Mucosa of descending colon (tissue), 3 donors: ENCODE data around the gene IKBKE. TPM values are rescaled to one million over a fixed set of nuclear protein-coding genes. Genes with fewer than 3 reads are reported as not detected.
A peak's percentile ranks its signal among the peaks of the same experiment; 100 is the strongest.

Experiments
- ATAC-seq: fragments of 200-7000 bp; cut with Tn5 transposase; one replicate; pipeline ENCODE4 v1.9.1; 2020; ENCODE audit warnings: mild to moderate bottlenecking, moderate library complexity
- DNase-seq, 3 donors: peaks; one replicate each; pipeline ENCODE4 v3.0.0-alpha.2; 2020
- H3K36me3 ChIP-seq: fragments of 200-600 bp; one replicate; pipeline ENCODE4 v1.8.0; 2021; ENCODE audit warnings: low read depth, mild to moderate bottlenecking
- H3K4me1 ChIP-seq: fragments of 200-600 bp; one replicate; pipeline ENCODE4 v1.8.0; 2021; ENCODE audit warnings: low read depth, mild to moderate bottlenecking
- H3K4me3 ChIP-seq: fragments of 200-600 bp; one replicate; pipeline ENCODE4 v1.8.0; 2021; ENCODE audit warnings: mild to moderate bottlenecking
- H3K9me3 ChIP-seq: fragments of 200-600 bp; one replicate; pipeline ENCODE4 v1.8.0; 2021; ENCODE audit warnings: mild to moderate bottlenecking
- intact Hi-C, 2 donors: fragments of 100-400 bp; cut with DNase I in 1 of 2; cut with micrococcal nuclease in 1 of 2; formaldehyde crosslinking; loops; one replicate each; pipeline versions ENCODE4 v1.11.0 to v1.11.1; 2022; cut with DNase I, micrococcal nuclease
- total RNA-seq, 3 donors: library from RNA; stranded (reverse); fragmentation: NEBNext Ultra II Directional in 2 of 3; extraction: Animal tissue kit (Norgen Biotek cat#: 25700) in 2 of 3; gene quantifications; one replicate each; pipeline versions ENCODE4 v1.2.1 to v1.2.4, GENCODE V29; 2021 to 2023
- TF ChIP-seq, protein P1 (sequence below): fragments of 200-600 bp; IDR thresholded peaks from one replicate; pipeline ENCODE4 v1.8.0; 2022; ENCODE audit warnings: antibody characterized with exemption, mild to moderate bottlenecking
- donor health status: DM: no; HTN: no; CAD: no; lungs with moderate emphysema.
- donor health status: DM: no; HTN: no; CAD: no.
- donor health status: DM: no; HTN: yes; CAD: no.

IKBKE gene
- total RNA-seq, 3 donors from 2014 or later, result 9.7 to 24.7 (median 16.4) TPM

DNA sequence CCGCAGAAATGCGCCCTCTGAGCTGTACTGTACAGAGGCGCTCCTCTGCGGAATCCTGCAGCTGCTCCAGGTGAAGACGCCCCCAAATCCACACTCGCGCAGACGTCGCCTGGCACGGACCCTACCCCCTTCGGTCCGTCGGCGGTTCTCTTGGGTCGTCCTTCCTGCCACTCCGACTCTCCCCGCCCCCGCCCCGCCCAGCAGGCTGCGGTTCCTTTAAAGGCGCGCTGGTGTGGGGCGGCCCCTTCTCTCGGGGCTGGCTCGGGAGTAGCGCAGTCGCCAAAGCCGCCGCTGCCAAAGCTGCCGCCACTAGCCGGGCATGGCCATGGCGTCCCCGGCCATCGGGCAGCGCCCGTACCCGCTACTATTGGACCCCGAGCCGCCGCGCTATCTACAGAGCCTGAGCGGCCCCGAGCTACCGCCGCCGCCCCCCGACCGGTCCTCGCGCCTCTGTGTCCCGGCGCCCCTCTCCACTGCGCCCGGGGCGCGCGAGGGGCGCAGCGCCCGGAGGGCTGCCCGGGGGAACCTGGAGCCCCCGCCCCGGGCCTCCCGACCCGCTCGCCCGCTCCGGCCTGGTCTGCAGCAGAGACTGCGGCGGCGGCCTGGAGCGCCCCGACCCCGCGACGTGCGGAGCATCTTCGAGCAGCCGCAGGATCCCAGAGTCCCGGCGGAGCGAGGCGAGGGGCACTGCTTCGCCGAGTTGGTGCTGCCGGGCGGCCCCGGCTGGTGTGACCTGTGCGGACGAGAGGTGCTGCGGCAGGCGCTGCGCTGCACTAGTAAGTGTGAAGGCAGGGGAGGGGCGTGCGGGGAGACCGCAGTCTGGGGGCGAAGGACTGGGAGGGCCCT lies 37.2 kb downstream of the IKBKE start, which contains the start of gene RASSF5:
Gene RASSF5, plus strand, starts transcription at position 248 of the 846 bp plus-strand sequence. Its CDS starts 72 bp downstream, at position 320.
- H3K4me1 ChIP-seq, result peaks cover 8% of the 10 kb centered on the region
- H3K9me3 ChIP-seq, result no peaks in the 10 kb centered on the region
- TF ChIP-seq, protein P1, sequence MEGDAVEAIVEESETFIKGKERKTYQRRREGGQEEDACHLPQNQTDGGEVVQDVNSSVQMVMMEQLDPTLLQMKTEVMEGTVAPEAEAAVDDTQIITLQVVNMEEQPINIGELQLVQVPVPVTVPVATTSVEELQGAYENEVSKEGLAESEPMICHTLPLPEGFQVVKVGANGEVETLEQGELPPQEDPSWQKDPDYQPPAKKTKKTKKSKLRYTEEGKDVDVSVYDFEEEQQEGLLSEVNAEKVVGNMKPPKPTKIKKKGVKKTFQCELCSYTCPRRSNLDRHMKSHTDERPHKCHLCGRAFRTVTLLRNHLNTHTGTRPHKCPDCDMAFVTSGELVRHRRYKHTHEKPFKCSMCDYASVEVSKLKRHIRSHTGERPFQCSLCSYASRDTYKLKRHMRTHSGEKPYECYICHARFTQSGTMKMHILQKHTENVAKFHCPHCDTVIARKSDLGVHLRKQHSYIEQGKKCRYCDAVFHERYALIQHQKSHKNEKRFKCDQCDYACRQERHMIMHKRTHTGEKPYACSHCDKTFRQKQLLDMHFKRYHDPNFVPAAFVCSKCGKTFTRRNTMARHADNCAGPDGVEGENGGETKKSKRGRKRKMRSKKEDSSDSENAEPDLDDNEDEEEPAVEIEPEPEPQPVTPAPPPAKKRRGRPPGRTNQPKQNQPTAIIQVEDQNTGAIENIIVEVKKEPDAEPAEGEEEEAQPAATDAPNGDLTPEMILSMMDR, result no peak
- peak within 1 kb of the TSS; percentile 26 for H3K4me3 ChIP-seq
- intact Hi-C loops, result no loop called here
- H3K36me3 ChIP-seq, result no peaks in the 10 kb centered on the region
- ATAC-seq, result peak; percentile 89
- DNase-seq, result peak; percentile 87 to 89 (median 88)

DNA sequence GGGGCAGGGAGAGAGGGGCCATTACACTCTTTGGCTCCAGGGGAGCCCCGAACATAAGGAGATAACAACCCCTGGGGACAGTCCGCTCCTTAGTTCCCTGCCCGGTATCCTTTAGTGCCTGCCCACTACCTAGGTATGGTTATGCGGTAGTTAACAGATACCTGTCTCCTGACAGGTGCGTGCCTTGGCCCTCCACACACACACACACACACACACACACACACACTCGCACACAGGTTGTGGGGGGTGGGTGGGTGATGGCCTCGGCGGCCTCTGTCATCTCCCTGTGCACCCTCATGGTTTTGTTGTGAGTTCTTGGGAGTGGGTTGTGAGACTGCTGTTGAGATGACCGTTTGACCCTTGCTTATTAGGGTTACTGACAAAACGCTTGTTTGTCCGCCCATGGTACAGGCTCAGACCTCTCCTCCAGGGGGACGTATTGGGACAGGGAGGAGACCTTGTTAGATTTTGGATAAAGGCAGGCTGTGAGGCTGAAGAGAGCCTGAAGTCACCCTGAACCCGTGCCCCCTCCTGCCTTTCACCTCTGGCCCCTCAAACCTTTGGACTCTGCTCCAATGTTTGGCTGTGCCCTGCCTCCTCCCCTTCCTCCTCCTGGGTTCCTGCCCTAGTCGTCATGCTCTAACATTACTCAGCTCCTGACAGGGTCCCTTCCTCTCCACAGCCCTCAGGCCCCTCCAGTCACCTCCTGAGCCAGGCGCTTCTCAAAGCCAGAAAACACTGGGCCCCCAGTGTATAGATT lies 38.0 kb downstream of the IKBKE start:
- H3K9me3 ChIP-seq, result no peaks in the 10 kb centered on the region
- no peak overlapping the region for H3K4me3 ChIP-seq
- H3K4me1 ChIP-seq, result peaks cover 8% of the 10 kb centered on the region
- ATAC-seq (peak; percentile 4), DNase-seq (no peak)
- TF ChIP-seq, protein P1, result no peak
- no peaks in the 10 kb centered on the region for H3K36me3 ChIP-seq
- intact Hi-C loops, result no loop called here

DNA sequence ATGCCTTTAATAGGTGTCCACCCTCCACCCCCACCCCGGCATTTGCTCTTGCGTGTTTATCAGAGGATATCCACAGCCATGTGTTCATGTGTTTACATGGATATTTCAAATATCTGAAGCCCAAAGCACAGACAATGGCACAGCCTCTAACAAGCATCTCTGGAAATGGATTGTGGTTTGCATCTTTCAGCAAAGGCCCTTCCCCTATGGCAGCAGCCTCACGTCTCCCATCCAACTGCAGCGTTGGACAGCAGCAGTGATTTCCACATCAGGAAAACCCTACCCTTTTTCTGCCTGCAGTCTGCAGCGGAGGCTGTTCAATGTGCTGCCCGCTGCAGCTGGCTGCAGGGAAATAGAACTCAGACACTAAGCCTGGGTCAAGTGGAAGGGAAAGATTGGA lies 38.7 kb downstream of the IKBKE start:
- DNase-seq (no peak), ATAC-seq (no peak)
- Histone ChIP-seq H3K36me3 (no peaks in the 10 kb centered on the region), H3K4me1 (peaks cover 8% of the 10 kb centered on the region), H3K4me3 (no peak overlapping the region), H3K9me3 (no peaks in the 10 kb centered on the region)
- intact Hi-C loops, result no loop called here
- TF ChIP-seq, protein P1, result no peak

DNA sequence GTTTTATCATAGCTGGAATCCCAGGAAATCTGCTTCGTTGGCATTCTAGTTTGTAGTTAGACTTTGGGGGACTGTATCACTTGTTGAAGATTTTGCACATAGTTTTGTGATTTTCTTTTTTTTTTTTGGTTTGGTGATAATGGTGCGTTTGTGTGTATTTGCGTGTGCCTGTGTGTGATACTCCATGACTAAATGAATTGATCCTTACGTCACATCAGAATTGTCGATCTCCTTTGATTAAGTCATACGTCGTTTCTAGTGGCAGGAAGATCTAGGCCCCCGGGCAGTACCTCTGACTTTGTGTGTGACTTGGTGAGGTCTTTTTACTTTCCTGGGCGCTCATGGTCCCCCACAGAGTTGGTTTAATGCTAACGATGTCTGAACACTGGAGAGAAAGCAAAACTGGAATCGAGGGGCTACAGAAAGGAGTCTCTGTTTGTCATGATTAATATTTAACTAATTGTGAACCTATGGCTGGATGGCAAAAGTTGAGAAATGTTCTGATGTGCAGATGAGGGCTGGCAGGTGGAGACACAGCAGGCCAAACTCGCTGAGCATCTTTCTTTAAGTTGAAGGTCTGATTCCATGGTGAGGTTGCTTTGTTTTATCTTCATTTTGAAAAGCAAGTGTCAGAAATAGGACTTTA lies 39.5 kb downstream of the IKBKE start:
- ATAC-seq, result no peak
- Histone ChIP-seq H3K4me3 (no peak overlapping the region), H3K4me1 (peaks cover 8% of the 10 kb centered on the region), H3K9me3 (no peaks in the 10 kb centered on the region), H3K36me3 (no peaks in the 10 kb centered on the region)
- TF ChIP-seq, protein P1, result no peak
- intact Hi-C loops, result no loop called here
- DNase-seq, result no peak

DNA sequence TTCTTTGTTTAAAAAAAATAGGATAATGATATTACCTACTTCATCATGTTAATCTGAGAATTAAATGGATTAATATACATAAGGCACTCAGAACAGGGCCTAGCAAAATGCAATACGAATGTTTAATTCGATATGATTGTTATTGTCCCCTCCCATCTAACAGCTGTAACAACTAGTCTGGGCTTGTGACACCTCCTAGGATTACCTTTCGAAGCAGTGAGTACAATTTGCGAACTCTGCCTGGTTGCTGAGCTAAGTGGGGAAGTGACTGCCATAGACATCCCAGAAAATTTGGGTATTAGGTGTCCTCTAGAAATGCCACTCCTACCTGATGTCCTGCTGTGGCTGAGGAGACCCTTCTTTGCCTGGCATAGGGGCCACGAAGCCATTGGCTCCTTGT lies 40.1 kb downstream of the IKBKE start:
- DNase-seq (peak in 1 of 3 donors; percentile 6), ATAC-seq (no peak)
- intact Hi-C loops, result no loop called here
- no peaks in the 10 kb centered on the region for H3K36me3 ChIP-seq
- peaks cover 8% of the 10 kb centered on the region for H3K4me1 ChIP-seq
- no peaks in the 10 kb centered on the region for H3K9me3 ChIP-seq
- H3K4me3 ChIP-seq, result no peak overlapping the region
- TF ChIP-seq, protein P1, result no peak
